Endodermal cell (in vitro differentiated cells): ENCODE data around the gene MCTP1. TPM values are rescaled to one million over a fixed set of nuclear protein-coding genes. Genes with fewer than 3 reads are reported as not detected.

ENCODE experiments used
- DNase-seq: peaks from one replicate; pipeline ENCODE4 v3.0.0-alpha.2; 2017
- H3K27ac ChIP-seq: 2 replicates; pipeline ENCODE4 v1.5.1; 2013; ENCODE audit warnings: mild to moderate bottlenecking, low read depth, low read length, moderate library complexity
- H3K27me3 ChIP-seq: 2 replicates; pipeline ENCODE4 v1.6.1; 2013; ENCODE audit warnings: mild to moderate bottlenecking, low read length, moderate library complexity; ENCODE audit not compliant: insufficient read depth, control insufficient read depth, poor library complexity, severe bottlenecking
- H3K36me3 ChIP-seq: 2 replicates; pipeline ENCODE4 v1.7.0; 2013; ENCODE audit warnings: mild to moderate bottlenecking, low read length, moderate library complexity; ENCODE audit not compliant: control insufficient read depth, insufficient read depth
- H3K4me1 ChIP-seq: one replicate; pipeline ENCODE4 v1.7.0; 2013; ENCODE audit warnings: low read length; ENCODE audit not compliant: control insufficient read depth, insufficient read depth
- H3K4me3 ChIP-seq: 2 replicates; pipeline ENCODE4 v1.5.1; 2013; ENCODE audit warnings: mild to moderate bottlenecking, low read length, moderate library complexity
- H3K9ac ChIP-seq: 2 replicates; pipeline ENCODE4 v1.6.1; 2013; ENCODE audit warnings: mild to moderate bottlenecking, low read length, moderate library complexity; ENCODE audit not compliant: poor library complexity, severe bottlenecking; ENCODE audit errors: extremely low read depth
- H3K9me3 ChIP-seq: 2 replicates; pipeline ENCODE4 v1.6.1; 2013; ENCODE audit warnings: mild to moderate bottlenecking, low read length, moderate library complexity; ENCODE audit not compliant: control insufficient read depth
- H3K27ac Mint-ChIP-seq: 2 replicates; pipeline ENCODE4 v1.8.0; 2020; ENCODE audit warnings: mixed read lengths
- H3K27me3 Mint-ChIP-seq: 2 replicates; pipeline ENCODE4 v1.8.0; 2021; ENCODE audit warnings: mild to moderate bottlenecking, mixed read lengths; ENCODE audit not compliant: insufficient read depth
- H3K36me3 Mint-ChIP-seq: 2 replicates; pipeline ENCODE4 v1.8.0; 2020; ENCODE audit warnings: low read depth, mixed read lengths
- H3K4me1 Mint-ChIP-seq: 2 replicates; pipeline ENCODE4 v1.8.0; 2020; ENCODE audit warnings: mixed read lengths
- H3K4me3 Mint-ChIP-seq: 2 replicates; pipeline ENCODE4 v1.8.0; 2020; ENCODE audit warnings: mild to moderate bottlenecking, moderate library complexity, mixed read lengths
- H3K9me3 Mint-ChIP-seq: 2 replicates; pipeline ENCODE4 v1.8.0; 2020; ENCODE audit warnings: mild to moderate bottlenecking, mixed read lengths
- WGBS, 2 experiments: methylation state at CpG; one replicate each; pipeline versions ENCODE4 v1.1.5 to v1.1.7; 2013; ENCODE audit warnings: missing lambda C conversion rate in 2 of 2, mixed read lengths in 1 of 2; ENCODE audit not compliant: insufficient coverage in 1 of 2, insufficient read length in 1 of 2; 5-methylcytosine and 5-hydroxymethylcytosine counted together
- total RNA-seq, 2 donors: library from RNA; stranded (reverse); fragmentation: NEBNext Ultra II Directional in 1 of 2; extraction: Animal tissue kit (Norgen Biotek cat#: 25700) in 1 of 2; gene quantifications; 2 replicates in 1 of 2; 3 replicates in 1 of 2; pipeline ENCODE4 v1.2.1, GENCODE V29; 2021
- TF ChIP-seq, protein P1 (sequence below): fragments of 200-600 bp; sonication (generic); conservative IDR thresholded peaks from 2 replicates; pipeline ENCODE4 v1.5.0; 2021; ENCODE audit warnings: antibody characterized with exemption, mild to moderate bottlenecking

MCTP1 gene
- total RNA-seq, 2 donors from 2014 or later = 0.71 to 3.7 TPM

DNA sequence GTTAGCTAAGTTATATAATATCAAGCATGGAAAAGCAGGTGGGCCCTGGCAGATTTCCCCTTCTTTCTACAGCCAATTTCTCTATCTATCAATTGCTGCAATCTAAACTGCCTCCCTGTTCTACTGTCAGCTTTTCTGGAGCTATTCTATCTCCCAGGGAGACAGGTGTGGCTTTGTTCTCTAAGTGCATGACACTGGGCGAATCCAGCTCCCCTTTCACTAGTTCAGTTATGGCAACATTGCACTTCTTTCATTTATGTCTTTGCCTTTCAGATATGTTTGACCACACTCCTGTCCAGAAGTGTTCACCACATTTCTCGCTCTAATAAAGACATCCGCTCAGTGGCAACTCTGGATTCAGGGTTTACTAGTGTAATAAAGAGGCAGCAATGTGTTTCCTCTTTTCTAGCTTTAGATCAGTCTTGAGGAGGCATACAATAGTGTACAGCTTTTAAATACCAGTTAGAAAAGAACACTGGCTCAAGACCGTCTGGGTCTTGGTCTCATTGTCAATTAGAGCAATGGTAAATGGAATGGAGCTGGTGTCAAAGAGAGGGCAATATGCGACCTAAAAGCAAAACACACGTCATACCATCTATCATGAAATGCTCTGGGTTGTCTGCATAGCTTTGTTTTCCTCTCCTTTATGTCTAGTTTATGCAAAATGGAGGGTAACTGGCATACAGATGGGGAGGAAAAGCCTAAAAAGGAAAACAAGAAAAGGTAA lies 469.4 kb downstream of the MCTP1 start:
- H3K4me3 ChIP-seq = no peak overlapping the region
- no peaks in the 10 kb centered on the region for H3K36me3 ChIP-seq
- H3K9ac ChIP-seq = no peak overlapping the region
- no peak for DNase-seq
- no peaks in the 10 kb centered on the region for H3K27me3 Mint-ChIP-seq
- H3K4me1 Mint-ChIP-seq = no peaks in the 10 kb centered on the region
- no peak overlapping the region for H3K27ac ChIP-seq
- peaks cover 7% of the 10 kb centered on the region for H3K9me3 ChIP-seq
- H3K27me3 ChIP-seq = no peaks in the 10 kb centered on the region
- TF ChIP-seq, protein P1, sequence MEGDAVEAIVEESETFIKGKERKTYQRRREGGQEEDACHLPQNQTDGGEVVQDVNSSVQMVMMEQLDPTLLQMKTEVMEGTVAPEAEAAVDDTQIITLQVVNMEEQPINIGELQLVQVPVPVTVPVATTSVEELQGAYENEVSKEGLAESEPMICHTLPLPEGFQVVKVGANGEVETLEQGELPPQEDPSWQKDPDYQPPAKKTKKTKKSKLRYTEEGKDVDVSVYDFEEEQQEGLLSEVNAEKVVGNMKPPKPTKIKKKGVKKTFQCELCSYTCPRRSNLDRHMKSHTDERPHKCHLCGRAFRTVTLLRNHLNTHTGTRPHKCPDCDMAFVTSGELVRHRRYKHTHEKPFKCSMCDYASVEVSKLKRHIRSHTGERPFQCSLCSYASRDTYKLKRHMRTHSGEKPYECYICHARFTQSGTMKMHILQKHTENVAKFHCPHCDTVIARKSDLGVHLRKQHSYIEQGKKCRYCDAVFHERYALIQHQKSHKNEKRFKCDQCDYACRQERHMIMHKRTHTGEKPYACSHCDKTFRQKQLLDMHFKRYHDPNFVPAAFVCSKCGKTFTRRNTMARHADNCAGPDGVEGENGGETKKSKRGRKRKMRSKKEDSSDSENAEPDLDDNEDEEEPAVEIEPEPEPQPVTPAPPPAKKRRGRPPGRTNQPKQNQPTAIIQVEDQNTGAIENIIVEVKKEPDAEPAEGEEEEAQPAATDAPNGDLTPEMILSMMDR = no peak
- H3K4me1 ChIP-seq = no peaks in the 10 kb centered on the region
- H3K9me3 Mint-ChIP-seq = peaks cover 1% of the 10 kb centered on the region
- H3K27ac Mint-ChIP-seq = no peak overlapping the region
- WGBS, 2 experiments = 86 to 94% methylated on average over 5 to 6 of the region's 6 CpGs
- H3K36me3 Mint-ChIP-seq = no peaks in the 10 kb centered on the region
- no peak overlapping the region for H3K4me3 Mint-ChIP-seq

DNA sequence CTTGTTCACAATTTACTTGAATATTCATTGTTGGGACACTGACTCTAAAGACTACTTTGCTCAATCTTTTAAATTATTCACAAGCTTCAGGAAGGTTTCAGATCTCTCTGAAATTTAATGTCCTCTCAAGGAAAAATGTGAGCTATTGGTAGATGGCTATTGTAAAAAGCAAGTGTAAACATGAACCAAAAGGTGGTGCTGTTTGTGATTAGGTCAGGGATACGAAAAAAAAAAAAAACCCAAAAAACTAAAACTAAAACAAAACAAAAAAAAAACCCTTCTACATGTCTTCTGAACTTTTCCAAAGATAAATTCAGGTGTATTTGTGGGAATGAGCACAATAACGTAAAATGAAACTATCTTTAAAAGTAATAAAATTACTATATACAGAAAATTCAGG lies 472.7 kb downstream of the MCTP1 start:
- no peaks in the 10 kb centered on the region for H3K4me1 Mint-ChIP-seq
- no peaks in the 10 kb centered on the region for H3K4me1 ChIP-seq
- no peak overlapping the region for H3K4me3 ChIP-seq
- H3K27me3 ChIP-seq = no peaks in the 10 kb centered on the region
- no peak overlapping the region for H3K4me3 Mint-ChIP-seq
- H3K9me3 Mint-ChIP-seq = peaks cover under 1% of the 10 kb centered on the region
- TF ChIP-seq, protein P1 = peak; percentile 51
- H3K36me3 ChIP-seq = no peaks in the 10 kb centered on the region
- H3K27ac ChIP-seq = no peak overlapping the region
- WGBS, 2 experiments = no CpG with 5 or more reads among the region's 2 CpGs
- H3K27ac Mint-ChIP-seq = no peak overlapping the region
- H3K9me3 ChIP-seq = peaks cover 2% of the 10 kb centered on the region
- no peaks in the 10 kb centered on the region for H3K27me3 Mint-ChIP-seq
- H3K9ac ChIP-seq = no peak overlapping the region
- no peak for DNase-seq
- no peaks in the 10 kb centered on the region for H3K36me3 Mint-ChIP-seq

DNA sequence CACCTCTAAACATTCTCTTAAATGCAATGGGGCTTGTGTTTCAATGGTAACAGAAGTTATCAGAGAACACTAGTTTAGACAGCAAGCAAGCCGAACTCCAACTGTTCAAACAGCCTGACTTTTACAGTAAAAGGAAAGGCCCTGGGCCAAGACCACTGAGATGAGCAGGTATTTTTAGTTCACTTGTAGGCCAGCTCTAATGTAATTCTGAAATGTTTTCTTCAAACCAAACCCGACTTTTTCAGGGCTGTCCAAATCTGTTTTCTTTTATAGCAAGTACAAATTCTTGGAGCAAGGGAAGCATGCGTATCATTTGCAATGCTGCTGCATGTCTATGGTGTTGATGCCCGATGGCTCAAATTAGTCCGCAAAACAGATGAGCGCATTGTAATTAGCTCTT lies 473.6 kb downstream of the MCTP1 start:
- Histone ChIP-seq H3K36me3 (no peaks in the 10 kb centered on the region), H3K27me3 (no peaks in the 10 kb centered on the region), H3K4me3 (no peak overlapping the region), H3K4me1 (no peaks in the 10 kb centered on the region), H3K9me3 (no peaks in the 10 kb centered on the region), H3K27ac (no peak overlapping the region), H3K9ac (no peak overlapping the region)
- WGBS, 2 experiments = 90 to 96% methylated on average over 4 to 6 of the region's 6 CpGs
- no peak overlapping the region for H3K27ac Mint-ChIP-seq
- TF ChIP-seq, protein P1 = no peak
- no peaks in the 10 kb centered on the region for H3K36me3 Mint-ChIP-seq
- DNase-seq = no peak
- H3K4me1 Mint-ChIP-seq = no peaks in the 10 kb centered on the region
- H3K4me3 Mint-ChIP-seq = no peak overlapping the region
- no peaks in the 10 kb centered on the region for H3K9me3 Mint-ChIP-seq
- no peaks in the 10 kb centered on the region for H3K27me3 Mint-ChIP-seq
